ACC112 (cell line): ENCODE data around the gene HOXB8.

Source experiments
- H2AFZ ChIP-seq: fragments of 200-600 bp; sonication (generic); one replicate; pipeline ENCODE4 v1.6.0; 2017; ENCODE audit warnings: antibody characterized with exemption, low read length; ENCODE audit not compliant: unreplicated experiment
- H3K27ac ChIP-seq: fragments of 200-600 bp; sonication (generic); 2 replicates; pipeline ENCODE4 v1.5.1; 2014; ENCODE audit warnings: low read depth, mild to moderate bottlenecking, antibody characterized with exemption, low read length, moderate library complexity
- H3K27me3 ChIP-seq: fragments of 200-600 bp; sonication (generic); 2 replicates; pipeline ENCODE4 v1.6.1; 2014; ENCODE audit warnings: mild to moderate bottlenecking, antibody characterized with exemption, low read length, moderate library complexity, mixed read lengths; ENCODE audit not compliant: insufficient read depth
- H3K36me3 ChIP-seq: fragments of 200-600 bp; sonication (generic); 2 replicates; pipeline ENCODE4 v1.6.1; 2016; ENCODE audit warnings: mild to moderate bottlenecking, antibody characterized with exemption, low read length, moderate library complexity, mixed read lengths; ENCODE audit not compliant: insufficient read depth
- H3K4me1 ChIP-seq: fragments of 200-600 bp; sonication (generic); one replicate; pipeline ENCODE4 v1.6.1; 2016; ENCODE audit warnings: low read length, mixed read lengths; ENCODE audit not compliant: insufficient read depth, unreplicated experiment, control insufficient read depth
- H3K4me3 ChIP-seq: fragments of 200-600 bp; sonication (generic); 2 replicates; pipeline ENCODE4 v1.5.1; 2014; ENCODE audit warnings: mild to moderate bottlenecking, low read depth, low read length
- H3K79me2 ChIP-seq: fragments of 200-600 bp; sonication (generic); one replicate; pipeline ENCODE4 v1.6.0; 2016; ENCODE audit warnings: low read length; ENCODE audit not compliant: control insufficient read depth, unreplicated experiment, insufficient read depth

The HOXB8 gene

DNA sequence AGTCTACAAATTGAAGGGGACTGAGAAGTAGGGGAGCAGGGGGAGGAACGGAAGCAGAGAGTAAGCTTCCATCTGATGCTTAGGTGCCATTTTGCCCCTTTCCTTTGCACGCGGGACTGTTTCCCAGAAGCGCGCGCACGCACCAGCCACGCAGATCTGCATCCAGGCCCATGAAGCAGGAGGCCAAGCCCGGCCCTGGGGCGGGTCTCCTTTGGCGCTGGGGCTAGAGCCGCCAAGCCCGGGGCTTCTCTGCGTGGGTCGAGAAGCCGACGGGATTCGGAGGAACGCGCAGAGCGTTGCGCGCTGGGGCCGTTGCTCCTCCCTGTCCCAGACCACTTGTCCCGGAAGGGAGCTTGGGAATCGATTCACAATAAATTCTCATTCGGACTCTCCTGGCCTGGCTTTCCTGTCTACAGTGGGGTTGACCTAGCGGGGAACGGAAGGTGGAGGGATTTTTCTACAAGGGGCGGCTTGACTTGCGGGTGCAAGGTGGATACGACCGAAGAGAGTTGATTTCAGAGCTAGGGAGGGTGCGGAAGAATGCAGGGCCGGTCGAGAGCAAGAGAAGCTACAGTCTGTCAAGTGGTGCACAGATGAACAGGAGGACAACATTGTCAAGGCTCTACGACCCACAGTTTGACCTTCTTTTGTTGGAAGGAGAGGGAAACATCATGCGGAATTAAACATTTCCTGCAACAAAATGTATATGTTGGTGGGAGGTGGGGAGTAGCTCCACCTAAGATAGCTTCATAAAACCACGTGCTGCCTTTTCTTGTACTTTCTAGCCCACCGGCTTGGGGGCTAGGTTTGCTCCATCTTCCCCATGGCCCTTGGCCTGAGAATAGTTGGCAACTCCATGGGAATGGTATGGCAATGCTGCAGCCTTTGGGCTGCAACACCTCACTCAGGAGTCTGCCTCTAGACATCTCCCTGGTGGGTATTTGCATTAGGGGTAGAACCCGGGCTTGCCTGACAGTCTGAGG is 6.6 kb upstream of the HOXB8 start:
- Histone ChIP-seq H3K79me2 (no peaks in the 10 kb centered on the region), H3K4me1 (no peaks in the 10 kb centered on the region), H3K27me3 (peaks cover 98% of the 10 kb centered on the region), H2AFZ (no peak overlapping the region), H3K4me3 (no peak overlapping the region), H3K27ac (no peak overlapping the region), H3K36me3 (no peaks in the 10 kb centered on the region)

DNA sequence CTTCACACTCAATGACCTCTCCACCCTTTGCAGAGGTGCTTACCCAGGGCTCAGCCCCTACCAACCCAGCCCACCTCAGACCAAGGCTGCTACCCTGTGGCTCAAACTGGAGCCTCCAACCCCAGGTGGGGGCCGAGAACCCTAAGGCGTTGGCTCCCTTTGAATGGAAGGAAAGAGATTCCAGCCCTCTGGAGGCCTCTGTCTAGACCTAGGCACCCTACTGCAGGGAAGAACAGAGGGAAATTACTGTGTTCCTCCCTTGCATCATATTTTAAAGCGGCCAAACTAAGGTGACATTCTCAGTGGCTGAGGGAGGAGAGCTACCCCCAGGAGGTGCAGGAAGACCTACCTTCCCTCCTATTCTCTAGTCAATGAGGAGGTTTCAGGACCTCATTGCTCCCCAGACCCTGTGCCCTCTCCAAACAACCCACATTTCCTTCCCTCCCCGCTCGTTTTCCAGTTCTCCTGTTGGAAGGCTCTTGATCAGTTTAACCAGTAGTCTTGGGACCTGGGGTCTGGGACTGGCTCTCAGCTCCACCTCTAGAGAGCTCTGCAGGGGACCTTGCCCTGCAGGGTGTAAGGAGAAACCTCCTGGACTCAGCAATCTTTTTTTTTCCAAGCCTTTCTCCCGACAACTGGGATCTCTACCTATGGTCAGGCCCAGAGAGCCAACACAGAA is 5.5 kb upstream of the HOXB8 start:
- Histone ChIP-seq H3K79me2 (no peaks in the 10 kb centered on the region), H3K4me3 (no peak overlapping the region), H3K4me1 (no peaks in the 10 kb centered on the region), H3K27me3 (peaks cover 99% of the 10 kb centered on the region), H3K27ac (no peak overlapping the region), H2AFZ (no peak overlapping the region), H3K36me3 (no peaks in the 10 kb centered on the region)

GRCh38 chr17:48619826-48620449 is 4.8 kb upstream of the HOXB8 start:
- H3K27me3 ChIP-seq: peaks cover 99% of the 10 kb centered on the region
- H3K36me3 ChIP-seq: no peaks in the 10 kb centered on the region
- H3K79me2 ChIP-seq: no peaks in the 10 kb centered on the region
- no peak overlapping the region for H3K27ac ChIP-seq
- H3K4me3 ChIP-seq: no peak overlapping the region
- H2AFZ ChIP-seq: no peak overlapping the region
- no peaks in the 10 kb centered on the region for H3K4me1 ChIP-seq

- no peak overlapping the region for H3K4me3 ChIP-seq
- peaks cover 99% of the 10 kb centered on the region for H3K27me3 ChIP-seq
- H3K79me2 ChIP-seq: no peaks in the 10 kb centered on the region
These were observed 3.3 kb upstream of the HOXB8 start for GRCh38 chr17:48618256-48618896.

GRCh38 chr17:48617471-48618255 is 2.6 kb upstream of the HOXB8 start:
- H3K79me2 ChIP-seq: no peaks in the 10 kb centered on the region
- no peaks in the 10 kb centered on the region for H3K36me3 ChIP-seq
- H2AFZ ChIP-seq: no peak overlapping the region
- no peak overlapping the region for H3K4me3 ChIP-seq
- peaks cover 99% of the 10 kb centered on the region for H3K27me3 ChIP-seq
- H3K27ac ChIP-seq: no peak overlapping the region
- no peaks in the 10 kb centered on the region for H3K4me1 ChIP-seq

More at GRCh38 chr17:48618256-48618896, 3.3 kb upstream of the HOXB8 start:
- H2AFZ ChIP-seq: no peak overlapping the region
- no peaks in the 10 kb centered on the region for H3K4me1 ChIP-seq
- no peak overlapping the region for H3K27ac ChIP-seq
- H3K36me3 ChIP-seq: no peaks in the 10 kb centered on the region

GRCh38 chr17:48616717-48617470 is 1.8 kb upstream of the HOXB8 start:
- Histone ChIP-seq H3K4me3 (no peak overlapping the region), H2AFZ (no peak overlapping the region), H3K27me3 (peaks cover 99% of the 10 kb centered on the region), H3K27ac (no peak overlapping the region), H3K4me1 (no peaks in the 10 kb centered on the region), H3K36me3 (no peaks in the 10 kb centered on the region), H3K79me2 (no peaks in the 10 kb centered on the region)

- no peak overlapping the region for H3K4me3 ChIP-seq
- H3K27ac ChIP-seq: no peak overlapping the region
- H2AFZ ChIP-seq: no peak overlapping the region
- no peaks in the 10 kb centered on the region for H3K36me3 ChIP-seq
- H3K79me2 ChIP-seq: no peaks in the 10 kb centered on the region
- H3K4me1 ChIP-seq: no peaks in the 10 kb centered on the region
- peaks cover 99% of the 10 kb centered on the region for H3K27me3 ChIP-seq
These were observed 1.0 kb upstream of the HOXB8 start for GRCh38 chr17:48615963-48616716.

DNA sequence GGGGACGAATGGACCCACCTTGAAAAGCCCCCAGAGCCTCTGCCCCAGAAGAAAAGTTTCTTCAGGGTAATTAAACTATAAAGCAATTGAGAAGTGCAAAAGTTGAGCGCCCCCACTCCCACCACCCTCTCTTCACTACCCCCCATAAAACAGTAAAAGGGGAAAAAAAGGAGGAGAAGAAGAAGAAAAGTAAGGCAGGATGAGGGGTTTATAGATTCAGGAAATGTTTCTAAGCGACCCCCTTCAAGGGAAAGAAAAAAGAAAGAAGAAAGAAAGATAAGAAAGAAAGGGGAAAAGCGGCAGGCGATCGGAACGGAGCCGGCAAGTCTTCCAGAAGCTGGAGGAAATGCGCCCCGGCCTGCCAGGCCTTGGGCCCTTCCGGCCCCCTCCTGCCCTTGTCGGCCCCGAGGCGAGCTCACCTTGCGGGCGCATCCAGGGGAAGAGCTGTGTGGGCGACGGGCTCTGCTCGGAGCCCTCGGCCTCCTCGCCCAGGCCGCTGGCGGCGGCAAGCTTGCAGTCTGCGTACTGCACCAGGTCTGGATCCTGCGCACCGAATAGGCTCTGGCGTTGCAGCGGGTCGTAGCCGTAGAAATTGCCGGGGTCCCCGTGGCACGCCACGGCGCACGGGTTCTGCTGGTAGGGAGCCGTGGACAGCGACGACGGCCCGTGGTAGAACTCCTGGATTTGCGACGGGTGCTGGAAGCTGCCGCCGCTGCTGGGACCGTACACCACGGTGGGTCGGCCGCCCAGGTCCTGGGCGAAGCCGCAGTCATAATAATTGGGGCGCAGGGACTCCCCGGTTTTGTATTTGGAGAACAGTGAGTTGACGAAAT is 1.0 kb downstream of the HOXB8 start:
- Histone ChIP-seq H3K27ac (no peak overlapping the region), H3K27me3 (peaks cover 99% of the 10 kb centered on the region), H3K36me3 (no peaks in the 10 kb centered on the region), H3K4me1 (no peaks in the 10 kb centered on the region), H3K4me3 (no peak overlapping the region), H2AFZ (no peak overlapping the region), H3K79me2 (no peaks in the 10 kb centered on the region)
